ENCODE measurements around the gene OARD1. TPM values are rescaled to one million over a fixed set of nuclear protein-coding genes. Genes with fewer than 3 reads are reported as not detected.

The OARD1 gene
- total and polyA plus RNA-seq, 2 donors (not counting 1 experiment from before 2014, with no cell fraction given) = 9.6 to 52.5 TPM

- POLR2A ChIA-PET = no interaction called here
Observed at GRCh38 chr6:41022294-41022693, 49.9 kb downstream of the OARD1 start.

GRCh38 chr6:41021832-41022231 lies 50.3 kb downstream of the OARD1 start:
- TF ChIP-seq, protein P1, sequence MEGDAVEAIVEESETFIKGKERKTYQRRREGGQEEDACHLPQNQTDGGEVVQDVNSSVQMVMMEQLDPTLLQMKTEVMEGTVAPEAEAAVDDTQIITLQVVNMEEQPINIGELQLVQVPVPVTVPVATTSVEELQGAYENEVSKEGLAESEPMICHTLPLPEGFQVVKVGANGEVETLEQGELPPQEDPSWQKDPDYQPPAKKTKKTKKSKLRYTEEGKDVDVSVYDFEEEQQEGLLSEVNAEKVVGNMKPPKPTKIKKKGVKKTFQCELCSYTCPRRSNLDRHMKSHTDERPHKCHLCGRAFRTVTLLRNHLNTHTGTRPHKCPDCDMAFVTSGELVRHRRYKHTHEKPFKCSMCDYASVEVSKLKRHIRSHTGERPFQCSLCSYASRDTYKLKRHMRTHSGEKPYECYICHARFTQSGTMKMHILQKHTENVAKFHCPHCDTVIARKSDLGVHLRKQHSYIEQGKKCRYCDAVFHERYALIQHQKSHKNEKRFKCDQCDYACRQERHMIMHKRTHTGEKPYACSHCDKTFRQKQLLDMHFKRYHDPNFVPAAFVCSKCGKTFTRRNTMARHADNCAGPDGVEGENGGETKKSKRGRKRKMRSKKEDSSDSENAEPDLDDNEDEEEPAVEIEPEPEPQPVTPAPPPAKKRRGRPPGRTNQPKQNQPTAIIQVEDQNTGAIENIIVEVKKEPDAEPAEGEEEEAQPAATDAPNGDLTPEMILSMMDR (IDR thresholded peaks at IDR 0.05) = no peak
- TF ChIP-seq EZH2 (IDR thresholded peaks at IDR 0.05; ENCODE audit: borderline replicate concordance, insufficient read depth, low read depth, low read length, poor library complexity, severe bottlenecking) = no peak
- POLR2A ChIA-PET = no interaction called here

More at GRCh38 chr6:41022294-41022693, 49.9 kb downstream of the OARD1 start:
- Mint-ChIP-seq H3K9me3 (ENCODE audit: insufficient read depth) (no peaks in the 10 kb centered on the region), H3K4me3 (no peak overlapping the region), H3K4me1 (peaks cover 3% of the 10 kb centered on the region), H3K27me3 (peaks cover 7% of the 10 kb centered on the region), H3K27ac (no peak overlapping the region)
- no peak overlapping the region for H3K27ac ChIP-seq (ENCODE audit: low read length in 2 of 2)
- no peaks in the 10 kb centered on the region for H3K36me3 ChIP-seq (replicated peaks in 1 of 2; ENCODE audit: control extremely low read depth in 1 of 2, control insufficient read depth in 1 of 2, extremely low read depth in 1 of 2, insufficient read depth in 2 of 2, low read length in 1 of 2)
- intact Hi-C loops (cut with micrococcal nuclease) = loop anchor here (10.0 kb wide), 1 partner anchor 1157 kb away; no protein-coding TSS in a partner anchor
- no peak overlapping the region for H3K4me2 ChIP-seq (replicated peaks; ENCODE audit: low read depth, low read length, poor library complexity, severe bottlenecking)
- H3K9ac ChIP-seq (ENCODE audit: low read length) = no peak overlapping the region
- H3K79me2 ChIP-seq (ENCODE audit: control insufficient read depth, insufficient read depth, low read length) = no peaks in the 10 kb centered on the region
- H4K20me1 ChIP-seq (ENCODE audit: control insufficient read depth, insufficient read depth, low read length, poor library complexity, severe bottlenecking) = no peaks in the 10 kb centered on the region
- H2AFZ ChIP-seq (ENCODE audit: insufficient read depth, low read depth, low read length, poor library complexity, severe bottlenecking) = no peak overlapping the region
- DNase-seq = no peak
- H3K4me3 ChIP-seq (ENCODE audit: control extremely low read depth in 1 of 5, extremely low read depth in 1 of 5, insufficient read depth in 1 of 5, low read depth in 2 of 5, low read length in 4 of 5) = no peak overlapping the region
- no peak for TF ChIP-seq EZH2 (IDR thresholded peaks at IDR 0.05; ENCODE audit: borderline replicate concordance, insufficient read depth, low read depth, low read length, poor library complexity, severe bottlenecking)
- TF ChIP-seq, protein P1 (IDR thresholded peaks at IDR 0.05) = no peak
- CTCF ChIA-PET = no interaction called here
- H3K9me3 ChIP-seq (ENCODE audit: control extremely low read depth in 1 of 3, control insufficient read depth in 2 of 3, insufficient read depth in 1 of 3, low read length in 2 of 3) = peaks cover 0 to 8% (median 0%) of the 10 kb centered on the region in 3 donors
- H3K4me1 ChIP-seq (ENCODE audit: control insufficient read depth in 2 of 2, insufficient read depth in 2 of 2, low read length in 2 of 2) = peaks cover 3 to 4% of the 10 kb centered on the region in 2 donors
- H3K27me3 ChIP-seq (replicated peaks in 1 of 4; ENCODE audit: control extremely low read depth in 1 of 4, control insufficient read depth in 3 of 4, insufficient read depth in 4 of 4, low read length in 3 of 4) = peaks cover 0 to 3% (median 0%) of the 10 kb centered on the region in 4 experiments
- ATAC-seq (ENCODE audit: low read depth) = no peak

More at GRCh38 chr6:41021832-41022231, 50.3 kb downstream of the OARD1 start:
- H2AFZ ChIP-seq (ENCODE audit: insufficient read depth, low read depth, low read length, poor library complexity, severe bottlenecking) = no peak overlapping the region
- WGBS (ENCODE audit: insufficient coverage) = no CpG with 5 or more reads among the region's 3 CpGs
- H4K20me1 ChIP-seq (ENCODE audit: control insufficient read depth, insufficient read depth, low read length, poor library complexity, severe bottlenecking) = no peaks in the 10 kb centered on the region
- H3K27me3 ChIP-seq (replicated peaks in 1 of 4; ENCODE audit: control extremely low read depth in 1 of 4, control insufficient read depth in 3 of 4, insufficient read depth in 4 of 4, low read length in 3 of 4) = peaks cover 0 to 3% (median 0%) of the 10 kb centered on the region in 4 experiments
- Mint-ChIP-seq H3K27me3 (peaks cover 7% of the 10 kb centered on the region), H3K9me3 (ENCODE audit: insufficient read depth) (no peaks in the 10 kb centered on the region), H3K27ac (no peak overlapping the region), H3K4me1 (no peaks in the 10 kb centered on the region), H3K4me3 (no peak overlapping the region)
- no peaks in the 10 kb centered on the region for H3K79me2 ChIP-seq (ENCODE audit: control insufficient read depth, insufficient read depth, low read length)
- H3K9me3 ChIP-seq (ENCODE audit: control extremely low read depth in 1 of 3, control insufficient read depth in 2 of 3, insufficient read depth in 1 of 3, low read length in 2 of 3) = peaks cover 0 to 8% (median 0%) of the 10 kb centered on the region in 3 donors
- H3K9ac ChIP-seq (ENCODE audit: low read length) = no peak overlapping the region
- H3K4me3 ChIP-seq (ENCODE audit: control extremely low read depth in 1 of 5, extremely low read depth in 1 of 5, insufficient read depth in 1 of 5, low read depth in 2 of 5, low read length in 4 of 5) = no peak overlapping the region
- DNase-seq = no peak
- no peak for ATAC-seq (ENCODE audit: low read depth)
- no peak overlapping the region for H3K27ac ChIP-seq (ENCODE audit: low read length in 2 of 2)
- H3K4me1 ChIP-seq (ENCODE audit: control insufficient read depth in 2 of 2, insufficient read depth in 2 of 2, low read length in 2 of 2) = no peaks in the 10 kb centered on the region
- H3K4me2 ChIP-seq (replicated peaks; ENCODE audit: low read depth, low read length, poor library complexity, severe bottlenecking) = no peak overlapping the region
- CTCF ChIA-PET = no interaction called here
- no peaks in the 10 kb centered on the region for H3K36me3 ChIP-seq (replicated peaks in 1 of 2; ENCODE audit: control extremely low read depth in 1 of 2, control insufficient read depth in 1 of 2, extremely low read depth in 1 of 2, insufficient read depth in 2 of 2, low read length in 1 of 2)
- intact Hi-C loops (cut with micrococcal nuclease) = loop anchor here (10.0 kb wide), 1 partner anchor 1157 kb away; no protein-coding TSS in a partner anchor

Data from B cell (primary cell).